ENCODE measurements around the gene SLC9A9. TPM values are rescaled to one million over a fixed set of nuclear protein-coding genes. Genes with fewer than 3 reads are reported as not detected.

SLC9A9 gene
- total RNA-seq, 1 donor from 2014 or later, result 3.5 TPM

- Mint-ChIP-seq H3K4me1 (ENCODE audit: unreplicated experiment) (peaks cover 9% of the 10 kb centered on the region), H3K27me3 (ENCODE audit: unreplicated experiment) (no peaks in the 10 kb centered on the region), H3K9me3 (ENCODE audit: unreplicated experiment) (no peaks in the 10 kb centered on the region), H3K27ac (ENCODE audit: unreplicated experiment) (no peak overlapping the region), H3K4me3 (ENCODE audit: unreplicated experiment) (no peak overlapping the region), H3K36me3 (ENCODE audit: unreplicated experiment) (no peaks in the 10 kb centered on the region)
- TF ChIP-seq CTCF (IDR thresholded peaks at IDR 0.05), result no peak
- no peak for DNase-seq (ENCODE audit: extremely low spot score, unreplicated experiment)
These were observed 552.8 kb downstream of the SLC9A9 start for GRCh38 chr3:143295201-143296080.

GRCh38 chr3:143294188-143294587 lies 554.1 kb downstream of the SLC9A9 start:
- TF ChIP-seq CTCF (IDR thresholded peaks at IDR 0.05), result no peak
- Mint-ChIP-seq H3K27ac (ENCODE audit: unreplicated experiment) (no peak overlapping the region), H3K36me3 (ENCODE audit: unreplicated experiment) (no peaks in the 10 kb centered on the region), H3K4me1 (ENCODE audit: unreplicated experiment) (peaks cover 9% of the 10 kb centered on the region), H3K4me3 (ENCODE audit: unreplicated experiment) (no peak overlapping the region), H3K9me3 (ENCODE audit: unreplicated experiment) (no peaks in the 10 kb centered on the region), H3K27me3 (ENCODE audit: unreplicated experiment) (no peaks in the 10 kb centered on the region)
- no peak for DNase-seq (ENCODE audit: extremely low spot score, unreplicated experiment)

- no peak overlapping the region for H3K27ac Mint-ChIP-seq (ENCODE audit: unreplicated experiment)
These were observed 556.3 kb downstream of the SLC9A9 start for GRCh38 chr3:143291836-143292447.

GRCh38 chr3:143288944-143289343 lies 559.3 kb downstream of the SLC9A9 start:
- no peak for TF ChIP-seq CTCF (IDR thresholded peaks at IDR 0.05)

More at GRCh38 chr3:143291836-143292447, 556.3 kb downstream of the SLC9A9 start:
- H3K9me3 Mint-ChIP-seq (ENCODE audit: unreplicated experiment), result no peaks in the 10 kb centered on the region
- H3K27me3 Mint-ChIP-seq (ENCODE audit: unreplicated experiment), result no peaks in the 10 kb centered on the region
- H3K4me1 Mint-ChIP-seq (ENCODE audit: unreplicated experiment), result peaks cover 9% of the 10 kb centered on the region
- no peak for TF ChIP-seq CTCF (IDR thresholded peaks at IDR 0.05)
- no peaks in the 10 kb centered on the region for H3K36me3 Mint-ChIP-seq (ENCODE audit: unreplicated experiment)
- DNase-seq (ENCODE audit: extremely low spot score, unreplicated experiment), result no peak
- no peak overlapping the region for H3K4me3 Mint-ChIP-seq (ENCODE audit: unreplicated experiment)

GRCh38 chr3:143287403-143287802 lies 560.9 kb downstream of the SLC9A9 start:
- Mint-ChIP-seq H3K9me3 (ENCODE audit: unreplicated experiment) (no peaks in the 10 kb centered on the region), H3K27ac (ENCODE audit: unreplicated experiment) (no peak overlapping the region), H3K4me1 (ENCODE audit: unreplicated experiment) (peaks cover 4% of the 10 kb centered on the region), H3K36me3 (ENCODE audit: unreplicated experiment) (no peaks in the 10 kb centered on the region), H3K27me3 (ENCODE audit: unreplicated experiment) (peaks cover 2% of the 10 kb centered on the region), H3K4me3 (ENCODE audit: unreplicated experiment) (no peak overlapping the region)
- no peak for TF ChIP-seq CTCF (IDR thresholded peaks at IDR 0.05)
- no peak for DNase-seq (ENCODE audit: extremely low spot score, unreplicated experiment)

More at GRCh38 chr3:143288944-143289343, 559.3 kb downstream of the SLC9A9 start:
- Mint-ChIP-seq H3K36me3 (ENCODE audit: unreplicated experiment) (no peaks in the 10 kb centered on the region), H3K4me3 (ENCODE audit: unreplicated experiment) (no peak overlapping the region), H3K27ac (ENCODE audit: unreplicated experiment) (no peak overlapping the region), H3K27me3 (ENCODE audit: unreplicated experiment) (peaks cover 2% of the 10 kb centered on the region), H3K4me1 (ENCODE audit: unreplicated experiment) (peaks cover 4% of the 10 kb centered on the region), H3K9me3 (ENCODE audit: unreplicated experiment) (no peaks in the 10 kb centered on the region)
- DNase-seq (ENCODE audit: extremely low spot score, unreplicated experiment), result no peak

All from osteocyte (in vitro differentiated cells).